OCI-LY7 (cell line): ENCODE results near the gene TSPYL1. TPM values are rescaled to one million over a fixed set of nuclear protein-coding genes. Genes with fewer than 3 reads are reported as not detected.

Source experiments
- BruUV-seq: library from RNA; stranded (reverse); fragments of 400-500 nt; replicated peaks from 2 replicates; lab custom pipeline; 2021; lab: Mats Ljungman, UMichigan
- CTCF ChIA-PET: fragments of 300-600 bp; sonication (Branson Sonifier 250); formaldehyde crosslinking; loops from one replicate; lab custom pipeline; 2022; ENCODE audit warnings: antibody characterized with exemption; ENCODE audit not compliant: unreplicated experiment; lab: Charles Lee
- POLR2A ChIA-PET: fragments of 300-600 bp; sonication (Branson Sonifier 250); formaldehyde crosslinking; loops from one replicate; lab custom pipeline; 2022; ENCODE audit warnings: antibody characterized with exemption; lab: Charles Lee
- DNase-seq: peaks from one replicate; pipeline ENCODE4 v3.0.0-alpha.2; 2015; ENCODE audit warnings: low spot score
- H2AFZ ChIP-seq: fragments of 200-600 bp; sonication (generic), shearing (Covaris generic); 2 replicates; pipeline ENCODE4 v1.6.1; 2014; ENCODE audit warnings: mild to moderate bottlenecking, antibody characterized with exemption, low read length, moderate library complexity
- H3K27ac ChIP-seq: fragments of 200-600 bp; sonication (generic); 2 replicates; pipeline ENCODE4 v1.5.1; 2014; ENCODE audit warnings: mixed run types, low read depth, mild to moderate bottlenecking, moderate library complexity, low read length, inconsistent platforms; ENCODE audit not compliant: poor library complexity, severe bottlenecking
- H3K36me3 ChIP-seq: fragments of 200-600 bp; sonication (generic); 2 replicates; pipeline ENCODE4 v1.6.1; 2014; ENCODE audit warnings: mild to moderate bottlenecking, antibody characterized with exemption, low read length, moderate library complexity, mixed read lengths; ENCODE audit not compliant: insufficient read depth
- H3K4me1 ChIP-seq: fragments of 200-600 bp; sonication (generic); 2 replicates; pipeline ENCODE4 v1.5.1; 2014; ENCODE audit warnings: mild to moderate bottlenecking, low read length; ENCODE audit not compliant: insufficient read depth, poor library complexity, severe bottlenecking
- H3K4me2 ChIP-seq: fragments of 200-600 bp; sonication (generic); 2 replicates; pipeline ENCODE4 v1.6.1; 2014; ENCODE audit warnings: mild to moderate bottlenecking, low read length
- H3K4me3 ChIP-seq: fragments of 200-600 bp; sonication (generic); 2 replicates; pipeline ENCODE4 v1.5.1; 2014; ENCODE audit warnings: mild to moderate bottlenecking, low read depth, low read length; ENCODE audit not compliant: poor library complexity, severe bottlenecking
- H3K79me2 ChIP-seq: fragments of 200-600 bp; sonication (generic); 2 replicates; pipeline ENCODE4 v1.6.1; 2016; ENCODE audit warnings: low read depth, mild to moderate bottlenecking, low read length, moderate library complexity, mixed read lengths; ENCODE audit not compliant: insufficient read depth
- H3K9me2 ChIP-seq: fragments of 200-600 bp; sonication (generic); 2 replicates; pipeline ENCODE4 v1.6.1; 2016; ENCODE audit warnings: mild to moderate bottlenecking, low read length, mixed read lengths; ENCODE audit not compliant: insufficient read depth
- H3K9me3 ChIP-seq: fragments of 200-600 bp; sonication (generic); 2 replicates; pipeline ENCODE4 v1.6.1; 2014; ENCODE audit warnings: mild to moderate bottlenecking, mixed run types, low read length, mixed read lengths
- H4K20me1 ChIP-seq: fragments of 200-600 bp; sonication (generic); 2 replicates; pipeline ENCODE4 v1.6.1; 2014; ENCODE audit warnings: mild to moderate bottlenecking, antibody characterized with exemption, low read length, moderate library complexity, mixed read lengths; ENCODE audit not compliant: insufficient read depth
- EZH2phosphoT487 ChIP-seq: fragments of 200-600 bp; sonication (generic); IDR thresholded peaks from 2 replicates; pipeline ENCODE4 v1.6.1; 2018; ENCODE audit warnings: low read depth, borderline replicate concordance, mild to moderate bottlenecking, mixed run types, antibody characterized with exemption, low read length, moderate library complexity, mixed read lengths
- intact Hi-C: fragments of 100-400 bp; cut with micrococcal nuclease; formaldehyde crosslinking; loops from one replicate; pipeline ENCODE4 v1.10.0; 2022; ENCODE audit not compliant: unreplicated experiment
- total RNA-seq, 2 experiments: library from RNA; depleted of rRNA in 1 of 2; stranded (reverse); fragments of >200 nt in 1 of 2; shearing (Covaris generic) in 1 of 2; gene quantifications; 2 replicates each; pipeline ENCODE4 v1.2.3, GENCODE V29; 2014 to 2022
- TF ChIP-seq, protein P1 (sequence below): fragments of 200-600 bp; sonication (generic); conservative IDR thresholded peaks from 2 replicates; pipeline ENCODE4 v1.5.1; 2014; ENCODE audit warnings: mild to moderate bottlenecking, antibody characterized with exemption, low read length, moderate library complexity, mixed read lengths

The TSPYL1 gene
- total RNA-seq, 2 experiments from 2014 or later: 32.8 to 50.3 TPM

DNA sequence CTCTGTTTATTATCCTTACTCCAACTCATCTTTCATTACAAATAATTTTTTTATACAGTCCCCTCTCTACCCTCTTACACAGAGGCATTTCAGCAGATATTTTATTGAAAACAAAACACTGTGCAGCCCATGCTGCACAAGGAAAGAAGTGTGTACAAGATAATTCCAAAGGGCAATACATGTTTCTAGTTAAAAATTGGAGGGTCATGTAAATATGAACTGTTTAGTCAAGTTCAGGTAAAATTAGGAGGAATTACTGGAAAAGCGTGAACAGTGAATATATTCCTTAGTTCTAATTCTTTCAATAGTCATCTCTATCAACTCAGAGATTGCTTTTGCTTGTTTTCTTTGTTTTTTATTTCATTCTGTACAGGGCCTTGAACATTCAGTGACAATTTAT lies 27.9 kb upstream of the TSPYL1 start:
- no peaks in the 10 kb centered on the region for H3K9me2 ChIP-seq
- no peak for TF ChIP-seq EZH2phosphoT487
- TF ChIP-seq, protein P1, sequence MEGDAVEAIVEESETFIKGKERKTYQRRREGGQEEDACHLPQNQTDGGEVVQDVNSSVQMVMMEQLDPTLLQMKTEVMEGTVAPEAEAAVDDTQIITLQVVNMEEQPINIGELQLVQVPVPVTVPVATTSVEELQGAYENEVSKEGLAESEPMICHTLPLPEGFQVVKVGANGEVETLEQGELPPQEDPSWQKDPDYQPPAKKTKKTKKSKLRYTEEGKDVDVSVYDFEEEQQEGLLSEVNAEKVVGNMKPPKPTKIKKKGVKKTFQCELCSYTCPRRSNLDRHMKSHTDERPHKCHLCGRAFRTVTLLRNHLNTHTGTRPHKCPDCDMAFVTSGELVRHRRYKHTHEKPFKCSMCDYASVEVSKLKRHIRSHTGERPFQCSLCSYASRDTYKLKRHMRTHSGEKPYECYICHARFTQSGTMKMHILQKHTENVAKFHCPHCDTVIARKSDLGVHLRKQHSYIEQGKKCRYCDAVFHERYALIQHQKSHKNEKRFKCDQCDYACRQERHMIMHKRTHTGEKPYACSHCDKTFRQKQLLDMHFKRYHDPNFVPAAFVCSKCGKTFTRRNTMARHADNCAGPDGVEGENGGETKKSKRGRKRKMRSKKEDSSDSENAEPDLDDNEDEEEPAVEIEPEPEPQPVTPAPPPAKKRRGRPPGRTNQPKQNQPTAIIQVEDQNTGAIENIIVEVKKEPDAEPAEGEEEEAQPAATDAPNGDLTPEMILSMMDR: no peak
- ChIA-PET POLR2A (interaction anchor here (0.7 to 1.2 kb wide), 4 partner anchors 15 to 214 kb away, joined by 3 to 5 read pairs (median 3); no protein-coding TSS in a partner anchor), CTCF (no interaction called here)
- H3K9me3 ChIP-seq: no peaks in the 10 kb centered on the region
- no peak overlapping the region for H3K4me2 ChIP-seq
- no TSS peak for BruUV-seq
- H3K27ac ChIP-seq: no peak overlapping the region
- intact Hi-C loops: no loop called here
- no peak overlapping the region for H3K4me3 ChIP-seq
- H3K36me3 ChIP-seq: no peaks in the 10 kb centered on the region
- no peaks in the 10 kb centered on the region for H4K20me1 ChIP-seq
- DNase-seq: no peak
- no peaks in the 10 kb centered on the region for H3K4me1 ChIP-seq
- no peak overlapping the region for H2AFZ ChIP-seq
- no peaks in the 10 kb centered on the region for H3K79me2 ChIP-seq

DNA sequence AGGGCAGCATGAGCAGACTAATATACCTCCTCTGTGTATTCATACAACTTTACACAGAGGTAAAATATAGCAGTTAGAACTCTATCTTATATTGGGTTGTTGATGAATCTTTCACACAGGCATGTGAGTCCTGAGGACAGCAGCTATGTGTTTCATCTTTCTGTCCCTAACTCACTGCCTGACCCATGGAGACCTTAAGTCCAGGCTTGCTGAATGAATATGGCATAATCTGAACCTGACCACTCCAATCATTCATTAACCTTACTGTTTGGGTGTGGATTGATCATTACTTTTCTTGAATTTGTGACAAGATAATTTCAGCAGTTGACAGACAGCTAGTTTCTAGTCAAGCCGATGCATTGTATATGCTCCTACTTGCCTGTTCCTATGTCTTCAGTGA lies 27.3 kb upstream of the TSPYL1 start:
- Histone ChIP-seq H4K20me1 (no peaks in the 10 kb centered on the region), H3K79me2 (no peaks in the 10 kb centered on the region), H2AFZ (no peak overlapping the region), H3K4me3 (no peak overlapping the region), H3K27ac (no peak overlapping the region), H3K4me1 (no peaks in the 10 kb centered on the region), H3K9me3 (no peaks in the 10 kb centered on the region), H3K36me3 (no peaks in the 10 kb centered on the region), H3K4me2 (no peak overlapping the region), H3K9me2 (no peaks in the 10 kb centered on the region)
- ChIA-PET CTCF (no interaction called here), POLR2A (interaction anchor here (0.6 kb wide), 1 partner anchor 208 kb away, joined by 3 read pairs; no protein-coding TSS in a partner anchor)
- no peak for TF ChIP-seq EZH2phosphoT487
- TF ChIP-seq, protein P1: no peak
- DNase-seq: no peak
- no TSS peak for BruUV-seq
- intact Hi-C loops: no loop called here

DNA sequence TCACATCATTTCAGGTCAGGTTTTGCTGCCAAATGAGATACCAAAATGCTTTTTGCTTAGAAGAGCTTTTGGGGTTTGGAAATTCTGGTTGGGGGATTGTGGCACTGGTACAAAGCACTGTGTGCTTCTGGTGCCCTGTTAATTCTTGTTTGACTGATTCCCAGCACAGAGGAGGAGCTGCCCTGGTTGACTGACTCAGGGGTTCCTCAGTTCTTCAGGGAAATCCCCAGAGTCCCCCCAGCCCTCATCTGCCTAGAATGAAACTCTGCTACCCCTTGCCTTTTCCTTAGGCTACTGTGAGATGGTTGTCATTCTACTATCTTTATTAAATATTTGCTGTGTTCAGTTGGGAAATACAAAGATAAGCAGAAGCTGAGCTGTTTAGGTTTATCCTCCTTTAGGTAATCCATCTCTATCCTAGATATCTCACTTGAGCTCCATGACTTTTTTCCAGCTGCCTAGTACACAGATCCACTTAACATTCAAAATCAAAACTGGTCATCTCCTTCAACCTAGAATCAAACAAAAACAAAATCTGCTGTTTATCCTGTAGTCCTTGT lies 24.9 kb upstream of the TSPYL1 start:
- Histone ChIP-seq H3K79me2 (no peaks in the 10 kb centered on the region), H3K27ac (no peak overlapping the region), H3K4me3 (no peak overlapping the region), H3K9me3 (no peaks in the 10 kb centered on the region), H4K20me1 (no peaks in the 10 kb centered on the region), H3K4me1 (no peaks in the 10 kb centered on the region), H3K4me2 (no peak overlapping the region), H3K9me2 (no peaks in the 10 kb centered on the region), H2AFZ (no peak overlapping the region), H3K36me3 (no peaks in the 10 kb centered on the region)
- CTCF ChIA-PET: no interaction called here
- POLR2A ChIA-PET: no interaction called here
- BruUV-seq: no TSS peak
- no peak for DNase-seq
- no peak for TF ChIP-seq EZH2phosphoT487
- TF ChIP-seq, protein P1: no peak
- intact Hi-C loops: no loop called here
